GM12878 (cell line): ENCODE measurements around the gene KRTAP10-9. TPM values are rescaled to one million over a fixed set of nuclear protein-coding genes. Genes with fewer than 3 reads are reported as not detected.

Experiments
- HCFC1 ChIP-seq: fragments of 150-350 bp; IDR thresholded peaks from 2 replicates; pipeline ENCODE4 v1.6.1; 2014; ENCODE audit warnings: low read length
- MYB ChIP-seq: fragments of 150-350 bp; IDR thresholded peaks from 2 replicates; pipeline ENCODE4 v1.6.1; 2014; ENCODE audit warnings: mild to moderate bottlenecking, low read depth, low read length, borderline replicate concordance
- REST ChIP-seq: IDR thresholded peaks from 2 replicates; pipeline ENCODE4 v1.6.1; 2012; ENCODE audit warnings: mild to moderate bottlenecking, low read depth, low read length
- SP1 ChIP-seq: IDR thresholded peaks from one replicate; pipeline ENCODE4 v1.6.1; 2011; ENCODE audit warnings: low read depth, low read length
- SRF ChIP-seq, 2 experiments: IDR thresholded peaks; 2 replicates each; pipeline ENCODE4 v1.6.1; 2011; ENCODE audit warnings: low read depth in 2 of 2, low read length in 2 of 2, mild to moderate bottlenecking in 1 of 2, moderate library complexity in 1 of 2
- ZBTB40 ChIP-seq: fragments of 450-650 bp; IDR thresholded peaks from 2 replicates; pipeline ENCODE4 v1.6.1; 2016; ENCODE audit warnings: mild to moderate bottlenecking, moderate library complexity, borderline replicate concordance
- polyA plus RNA-seq, 11 experiments: library from polyadenylated mRNA; depleted of rRNA in 4 of 11; unstranded in 6 of 11; stranded (reverse) in 5 of 11; fragments of >200 nt; fragmentation: Nextera tagmentation in 4 of 11; fragmentation: Illumina TruSeq in 1 of 11; extraction: Ambion mirVana in 4 of 11; extraction: Trizol in 1 of 11; gene quantifications; 1 replicate in 1 of 11; 2 replicates in 10 of 11; pipeline versions ENCODE4 v1.2.1 to v1.2.3, GENCODE V29; 2011 to 2016; ENCODE audit warnings: inconsistent platforms in 2 of 11, missing spikeins in 2 of 11, low read depth in 1 of 11
- total RNA-seq, 4 experiments: library from RNA; depleted of rRNA in 3 of 4; stranded (reverse); fragments of >200 nt in 3 of 4; fragmentation: Illumina TruSeq in 1 of 4; extraction: Trizol in 1 of 4; gene quantifications; 2 replicates each; pipeline versions ENCODE4 v1.2.1 to v1.2.3, GENCODE V29; 2013 to 2021

Gene KRTAP10-9
- total and polyA plus RNA-seq, 10 of the 15 experiments (the other 5 are each of a cell fraction or from before 2014, with no cell fraction given): not detected

DNA sequence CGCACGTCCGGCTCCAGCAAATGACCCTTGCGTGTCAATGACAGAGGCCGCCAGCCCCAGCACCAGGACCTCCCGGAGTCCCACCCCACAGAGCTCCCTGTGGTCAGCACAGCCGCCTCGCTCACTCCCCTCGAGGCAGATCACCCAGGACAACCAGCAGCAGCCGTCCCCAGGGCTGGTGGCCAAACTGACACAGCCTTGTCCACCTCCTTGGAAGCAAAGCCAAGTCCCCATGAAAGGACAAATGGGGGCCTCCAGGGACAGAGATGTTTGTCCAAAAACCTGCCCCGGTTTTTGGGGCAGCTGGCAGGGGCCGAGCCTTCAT is 12.4 kb downstream of the KRTAP10-9 start (continued):
- TF ChIP-seq REST (no peak), MYB (no peak), SRF (IDR thresholded peaks at IDR 0.05; ENCODE audit: low read depth in 2 of 2, low read length in 2 of 2) (no peak), SP1 (no peak), ZBTB40 (no peak), HCFC1 (no peak)
- TF ChIP-seq, all 136 proteins: peak for 0
